ENCODE data around the gene CHAD. TPM values are rescaled to one million over a fixed set of nuclear protein-coding genes. Genes with fewer than 3 reads are reported as not detected.

Gene CHAD
- total and polyA plus RNA-seq, 2 experiments from 2014 or later, result not detected

GRCh38 chr17:50465171-50465570 lies 3.5 kb downstream of the CHAD start:
- TF ChIP-seq EZH2phosphoT487 (IDR thresholded peaks at IDR 0.05; ENCODE audit: insufficient read depth, low read depth) (no peak), EZH2 (IDR thresholded peaks at IDR 0.05; ENCODE audit: insufficient read depth, poor library complexity, severe bottlenecking) (no peak)
- no peaks in the 10 kb centered on the region for H3K79me2 ChIP-seq (ENCODE audit: insufficient read depth)
- WGBS, 2 experiments (ENCODE audit: low coverage in 1 of 2, low lambda C conversion rate in 2 of 2, missing lambda C conversion rate in 2 of 2), result 88 to 97% methylated on average over 6 of the region's 6 CpGs
- in situ Hi-C loops (cut with MboI), result no loop called here
- no peak overlapping the region for H2AFZ ChIP-seq
- H3K4me1 ChIP-seq (ENCODE audit: insufficient read depth), result no peaks in the 10 kb centered on the region
- H4K20me1 ChIP-seq (ENCODE audit: insufficient read depth), result no peaks in the 10 kb centered on the region
- no peak overlapping the region for H3K9ac ChIP-seq
- H3K9me3 ChIP-seq (ENCODE audit: low read depth), result no peaks in the 10 kb centered on the region
- H3F3A ChIP-seq (ENCODE audit: insufficient read depth), result no peaks in the 10 kb centered on the region
- H3K27ac ChIP-seq, result no peak overlapping the region
- no peak overlapping the region for H3K4me2 ChIP-seq (ENCODE audit: unreplicated experiment)
- no peak overlapping the region for H3K4me3 ChIP-seq
- no peaks in the 10 kb centered on the region for H3K36me3 ChIP-seq (ENCODE audit: low read depth)
- no peaks in the 10 kb centered on the region for H3K9me2 ChIP-seq (ENCODE audit: insufficient read depth)
- no peak for DNase-seq
- H3K27me3 ChIP-seq (replicated peaks; ENCODE audit: insufficient read depth), result peaks cover 13% of the 10 kb centered on the region

- no peaks in the 10 kb centered on the region for H4K20me1 ChIP-seq (ENCODE audit: insufficient read depth)
- H3K4me1 ChIP-seq (ENCODE audit: insufficient read depth), result no peaks in the 10 kb centered on the region
- no peak overlapping the region for H3K4me2 ChIP-seq (ENCODE audit: unreplicated experiment)
- H3K9ac ChIP-seq, result no peak overlapping the region
- no peaks in the 10 kb centered on the region for H3K79me2 ChIP-seq (ENCODE audit: insufficient read depth)
- H3K9me3 ChIP-seq (ENCODE audit: low read depth), result no peaks in the 10 kb centered on the region
- no peaks in the 10 kb centered on the region for H3K9me2 ChIP-seq (ENCODE audit: insufficient read depth)
- no peak for TF ChIP-seq EZH2 (IDR thresholded peaks at IDR 0.05; ENCODE audit: insufficient read depth, poor library complexity, severe bottlenecking)
- no peak for TF ChIP-seq EZH2phosphoT487 (IDR thresholded peaks at IDR 0.05; ENCODE audit: insufficient read depth, low read depth)
- peaks cover 13% of the 10 kb centered on the region for H3K27me3 ChIP-seq (replicated peaks; ENCODE audit: insufficient read depth)
- H2AFZ ChIP-seq, result no peak overlapping the region
- H3K27ac ChIP-seq, result no peak overlapping the region
- H3F3A ChIP-seq (ENCODE audit: insufficient read depth), result no peaks in the 10 kb centered on the region
- no peak for DNase-seq
- H3K4me3 ChIP-seq, result no peak overlapping the region
- in situ Hi-C loops (cut with MboI), result no loop called here
- no peaks in the 10 kb centered on the region for H3K36me3 ChIP-seq (ENCODE audit: low read depth)
- 83 to 86% methylated on average over 4 of the region's 4 CpGs for WGBS, 2 experiments (ENCODE audit: low coverage in 1 of 2, low lambda C conversion rate in 2 of 2, missing lambda C conversion rate in 2 of 2)
Observed at GRCh38 chr17:50464736-50465135, 3.9 kb downstream of the CHAD start.

GRCh38 chr17:50464121-50464520 lies 4.6 kb downstream of the CHAD start:
- H2AFZ ChIP-seq, result no peak overlapping the region
- TF ChIP-seq EZH2 (IDR thresholded peaks at IDR 0.05; ENCODE audit: insufficient read depth, poor library complexity, severe bottlenecking), result no peak
- TF ChIP-seq EZH2phosphoT487 (IDR thresholded peaks at IDR 0.05; ENCODE audit: insufficient read depth, low read depth), result no peak
- H3K4me2 ChIP-seq (ENCODE audit: unreplicated experiment), result no peak overlapping the region
- no peak overlapping the region for H3K9ac ChIP-seq
- H3K36me3 ChIP-seq (ENCODE audit: low read depth), result no peaks in the 10 kb centered on the region
- peaks cover 13% of the 10 kb centered on the region for H3K27me3 ChIP-seq (replicated peaks; ENCODE audit: insufficient read depth)
- no peaks in the 10 kb centered on the region for H3K4me1 ChIP-seq (ENCODE audit: insufficient read depth)
- WGBS, 2 experiments (ENCODE audit: low coverage in 1 of 2, low lambda C conversion rate in 2 of 2, missing lambda C conversion rate in 2 of 2), result 80 to 89% methylated on average over 3 of the region's 3 CpGs
- H3K79me2 ChIP-seq (ENCODE audit: insufficient read depth), result no peaks in the 10 kb centered on the region
- no peaks in the 10 kb centered on the region for H3F3A ChIP-seq (ENCODE audit: insufficient read depth)
- H3K4me3 ChIP-seq, result no peak overlapping the region
- no peak overlapping the region for H3K27ac ChIP-seq
- H3K9me2 ChIP-seq (ENCODE audit: insufficient read depth), result no peaks in the 10 kb centered on the region
- H4K20me1 ChIP-seq (ENCODE audit: insufficient read depth), result no peaks in the 10 kb centered on the region
- in situ Hi-C loops (cut with MboI), result no loop called here
- no peaks in the 10 kb centered on the region for H3K9me3 ChIP-seq (ENCODE audit: low read depth)
- DNase-seq, result no peak

- no peaks in the 10 kb centered on the region for H3K4me1 ChIP-seq (ENCODE audit: insufficient read depth)
- H4K20me1 ChIP-seq (ENCODE audit: insufficient read depth), result no peaks in the 10 kb centered on the region
- H3K27me3 ChIP-seq (replicated peaks; ENCODE audit: insufficient read depth), result 0 out of 2 replicates have a peak, but pooled peaks cover 1% of the 10 kb centered on the region
- TF ChIP-seq EZH2phosphoT487 (IDR thresholded peaks at IDR 0.05; ENCODE audit: insufficient read depth, low read depth) (no peak), EZH2 (IDR thresholded peaks at IDR 0.05; ENCODE audit: insufficient read depth, poor library complexity, severe bottlenecking) (no peak)
- H3K9me3 ChIP-seq (ENCODE audit: low read depth), result no peaks in the 10 kb centered on the region
- no peaks in the 10 kb centered on the region for H3K79me2 ChIP-seq (ENCODE audit: insufficient read depth)
- H3K9me2 ChIP-seq (ENCODE audit: insufficient read depth), result no peaks in the 10 kb centered on the region
- no peak for DNase-seq
- WGBS, 2 experiments (ENCODE audit: low coverage in 1 of 2, low lambda C conversion rate in 2 of 2, missing lambda C conversion rate in 2 of 2), result 69 to 75% methylated on average over 9 of the region's 9 CpGs
- no peak overlapping the region for H3K27ac ChIP-seq
- H3K9ac ChIP-seq, result no peak overlapping the region
- H3F3A ChIP-seq (ENCODE audit: insufficient read depth), result no peaks in the 10 kb centered on the region
- in situ Hi-C loops (cut with MboI), result no loop called here
- no peak overlapping the region for H3K4me2 ChIP-seq (ENCODE audit: unreplicated experiment)
- no peaks in the 10 kb centered on the region for H3K36me3 ChIP-seq (ENCODE audit: low read depth)
- no peak overlapping the region for H2AFZ ChIP-seq
- H3K4me3 ChIP-seq, result no peak overlapping the region
Observed at GRCh38 chr17:50462446-50462845, 6.2 kb downstream of the CHAD start.
